Mesothelial cell of epicardium (in vitro differentiated cells): ENCODE results near the gene DNM3. TPM values are rescaled to one million over a fixed set of nuclear protein-coding genes. Genes with fewer than 3 reads are reported as not detected.

Experiments
- DNase-seq, 2 experiments: peaks; one replicate each; pipeline ENCODE4 v3.0.0; 2021; ENCODE audit warnings: low spot score in 2 of 2; ENCODE audit not compliant: unreplicated experiment in 2 of 2
- H3K27ac Mint-ChIP-seq: 2 replicates; pipeline ENCODE4 v1.8.0; 2021; ENCODE audit warnings: mixed read lengths
- H3K27me3 Mint-ChIP-seq: 2 replicates; pipeline ENCODE4 v1.8.0; 2021; ENCODE audit warnings: low read depth, mixed read lengths
- H3K36me3 Mint-ChIP-seq: 2 replicates; pipeline ENCODE4 v1.8.0; 2021; ENCODE audit warnings: mixed read lengths
- H3K4me1 Mint-ChIP-seq: 2 replicates; pipeline ENCODE4 v1.8.0; 2021; ENCODE audit warnings: mixed read lengths
- H3K4me3 Mint-ChIP-seq: 2 replicates; pipeline ENCODE4 v1.8.0; 2021; ENCODE audit warnings: mild to moderate bottlenecking, moderate library complexity, mixed read lengths
- H3K9me3 Mint-ChIP-seq: 2 replicates; pipeline ENCODE4 v1.8.0; 2021; ENCODE audit warnings: mixed read lengths
- CTCF ChIP-seq: fragments of 200-600 bp; sonication (generic); IDR thresholded peaks from one replicate; pipeline ENCODE4 v1.5.0; 2021; ENCODE audit warnings: antibody characterized with exemption; ENCODE audit not compliant: unreplicated experiment
- total RNA-seq: library from RNA; stranded (reverse); gene quantifications from 3 replicates; pipeline ENCODE4 v1.2.1, GENCODE V29; 2021

DNM3 gene
- total RNA-seq, 1 donor from 2014 or later = 5.0 TPM

- Mint-ChIP-seq H3K4me3 (no peak overlapping the region), H3K36me3 (no peaks in the 10 kb centered on the region), H3K27ac (no peak overlapping the region), H3K9me3 (no peaks in the 10 kb centered on the region), H3K4me1 (no peaks in the 10 kb centered on the region), H3K27me3 (peaks cover 10% of the 10 kb centered on the region)
- no peak for TF ChIP-seq CTCF
- DNase-seq = no peak
These were observed 6.5 kb upstream of the DNM3 start for GRCh38 chr1:171834821-171835220.

GRCh38 chr1:171835891-171836290, 5.4 kb upstream of the DNM3 start:
- no peak for TF ChIP-seq CTCF
- no peaks in the 10 kb centered on the region for H3K9me3 Mint-ChIP-seq
- peaks cover 21% of the 10 kb centered on the region for H3K27me3 Mint-ChIP-seq
- H3K36me3 Mint-ChIP-seq = no peaks in the 10 kb centered on the region
- no peak overlapping the region for H3K27ac Mint-ChIP-seq
- no peak overlapping the region for H3K4me3 Mint-ChIP-seq
- DNase-seq = no peak
- peaks cover 4% of the 10 kb centered on the region for H3K4me1 Mint-ChIP-seq

DNA sequence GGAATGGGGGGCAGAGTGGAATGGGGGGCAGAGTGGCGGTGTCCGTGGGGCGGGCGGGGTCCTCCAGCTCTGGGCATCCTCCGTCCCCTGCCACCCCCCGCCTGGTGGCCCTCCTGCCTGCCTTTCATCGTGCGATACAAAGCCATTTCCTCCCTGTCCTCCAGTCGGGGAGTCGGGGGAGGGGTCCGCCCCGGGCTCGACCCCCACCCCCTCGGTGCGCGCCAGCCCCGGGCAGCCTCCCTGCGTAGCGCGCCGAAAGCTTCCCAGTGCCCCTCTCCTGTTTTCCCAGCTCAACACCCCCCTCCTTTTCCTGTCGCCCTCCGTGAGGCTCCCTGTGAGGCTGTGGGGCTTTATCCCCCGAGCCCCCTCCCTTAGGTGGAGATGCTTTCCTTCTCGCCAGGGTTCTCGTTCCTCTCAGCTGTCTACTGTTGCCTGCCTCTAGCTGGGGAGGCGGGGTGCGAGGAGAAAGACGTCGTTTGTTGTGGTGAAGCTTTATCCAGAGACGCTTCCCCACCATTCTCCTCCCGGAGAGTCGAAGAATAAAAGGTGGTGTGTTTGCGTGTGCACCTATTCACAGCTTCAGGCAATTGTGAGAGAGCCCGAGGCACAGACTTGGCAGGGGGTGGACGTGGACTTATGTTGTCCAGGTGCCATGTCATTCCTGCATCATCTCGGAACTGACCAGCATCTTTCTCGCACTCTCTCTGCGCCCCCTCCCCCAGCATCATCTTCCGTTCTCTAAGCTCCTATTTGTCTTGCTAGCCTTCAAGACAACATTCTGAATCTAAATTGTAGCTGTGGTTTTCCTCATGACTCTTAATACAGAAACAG, 848 bp downstream of the DNM3 start:
- H3K27ac Mint-ChIP-seq = no peak overlapping the region
- no peaks in the 10 kb centered on the region for H3K9me3 Mint-ChIP-seq
- TF ChIP-seq CTCF = no peak
- peaks cover 52% of the 10 kb centered on the region for H3K27me3 Mint-ChIP-seq
- no peaks in the 10 kb centered on the region for H3K36me3 Mint-ChIP-seq
- DNase-seq = no peak
- peak overlapping the region; percentile 79 for H3K4me3 Mint-ChIP-seq
- peaks cover 17% of the 10 kb centered on the region for H3K4me1 Mint-ChIP-seq

- Mint-ChIP-seq H3K27ac (no peak overlapping the region), H3K9me3 (no peaks in the 10 kb centered on the region)
These were observed 3.1 kb downstream of the DNM3 start for GRCh38 chr1:171844381-171844780.

DNA sequence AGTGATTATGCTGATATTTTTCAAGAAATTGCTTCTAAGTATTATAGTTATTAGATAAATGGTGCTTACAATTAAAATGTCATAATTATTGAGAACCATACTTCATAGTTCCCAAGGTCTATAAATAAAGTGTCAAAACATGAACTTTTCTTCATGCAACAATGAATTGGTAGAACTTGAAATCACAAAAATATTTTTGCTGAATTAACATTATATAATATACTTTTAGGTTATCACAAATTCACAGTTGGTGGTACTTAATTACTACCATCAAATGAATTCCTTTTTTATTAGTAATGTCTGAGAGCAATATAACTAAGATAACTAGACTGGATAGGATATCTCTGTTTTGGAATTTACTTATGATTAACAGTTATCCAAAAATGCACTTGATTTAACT, 4.7 kb downstream of the DNM3 start:
- Mint-ChIP-seq H3K27me3 (peaks cover 32% of the 10 kb centered on the region), H3K36me3 (no peaks in the 10 kb centered on the region), H3K4me3 (no peak overlapping the region), H3K4me1 (peaks cover 11% of the 10 kb centered on the region), H3K9me3 (no peaks in the 10 kb centered on the region), H3K27ac (no peak overlapping the region)
- TF ChIP-seq CTCF = no peak
- DNase-seq = no peak

More at GRCh38 chr1:171844381-171844780, 3.1 kb downstream of the DNM3 start:
- H3K4me1 Mint-ChIP-seq = peaks cover 17% of the 10 kb centered on the region
- TF ChIP-seq CTCF = no peak
- DNase-seq = no peak
- no peak overlapping the region for H3K4me3 Mint-ChIP-seq
- H3K36me3 Mint-ChIP-seq = no peaks in the 10 kb centered on the region
- H3K27me3 Mint-ChIP-seq = peaks cover 48% of the 10 kb centered on the region
